HG02852 (cell line): Measurements from ENCODE around the gene TIMM50.

ENCODE experiments used
- ATAC-seq: cut with Tn5 transposase; IDR thresholded peaks from one replicate; pipeline ENCODE4 v1.9.1; 2021; ENCODE audit warnings: mild to moderate bottlenecking, moderate library complexity; ENCODE audit not compliant: unreplicated experiment

TIMM50 gene

GRCh38 chr19:39525205-39525604 is 44.6 kb downstream of the TIMM50 start:
- no peak for ATAC-seq

GRCh38 chr19:39531834-39532232 is 51.2 kb downstream of the TIMM50 start:
- no peak for ATAC-seq

- peak; percentile 89 for ATAC-seq
These were observed 51.8 kb downstream of the TIMM50 start, which contains the start of gene EID2B for GRCh38 chr19:39532233-39533002. Gene EID2B (minus strand): TSS chr19:39532852. CDS start chr19:39532802, 50 bp downstream.

- ATAC-seq, result no peak
These were observed 52.4 kb downstream of the TIMM50 start for GRCh38 chr19:39533003-39533512.

- no peak for ATAC-seq
These were observed 53.2 kb downstream of the TIMM50 start for GRCh38 chr19:39533791-39534190.

- no peak for ATAC-seq
These were observed 58.5 kb downstream of the TIMM50 start for GRCh38 chr19:39539165-39539517.

- ATAC-seq, result peak; percentile 86
These were observed 59.1 kb downstream of the TIMM50 start, which contains the start of gene EID2 for GRCh38 chr19:39539518-39540332. Gene EID2 (minus strand): TSS chr19:39540161. CDS start chr19:39540079, 82 bp downstream.

- no peak for ATAC-seq
These were observed 59.7 kb downstream of the TIMM50 start for GRCh38 chr19:39540333-39540673.
